Left cardiac atrium (tissue), 2 donors: ENCODE results near the gene RIOK2. TPM values are rescaled to one million over a fixed set of nuclear protein-coding genes. Genes with fewer than 3 reads are reported as not detected.

Experiments used
- total RNA-seq, 2 donors: library from RNA; stranded (reverse); fragmentation: NEBNext Ultra II Directional; extraction: Animal tissue kit (Norgen Biotek cat#: 25700); gene quantifications; one replicate each; pipeline ENCODE4 v1.2.1, GENCODE V29; 2021
- donor health status: DM: no; HTN: yes; CAD: no; lungs with severe emphysema.
- donor health status: DM: yes; HTN: yes; CAD: no.

The RIOK2 gene
- total RNA-seq, 2 donors from 2014 or later = 20.9 to 22.5 TPM

Other genes starting within 250 kb of the RIOK2 start
- gene LNPEP, start 247.2 kb downstream of the RIOK2 start, total RNA-seq = 10 to 100 TPM; 54.3 to 59.6 TPM
- under 1 TPM; 0.15 to 0.16 TPM for gene LIX1, start 40.6 kb downstream of the RIOK2 start, total RNA-seq